H9 (cell line): Measurements from ENCODE around the gene MBTPS1. TPM values are rescaled to one million over a fixed set of nuclear protein-coding genes. Genes with fewer than 3 reads are reported as not detected.

Experiments used
- DNase-seq: peaks from one replicate; pipeline ENCODE4 v3.0.0-alpha.2; 2017
- H2AFZ ChIP-seq: one replicate; pipeline ENCODE4 v1.6.1; 2013; ENCODE audit warnings: mild to moderate bottlenecking, low read length, control low read depth, moderate library complexity
- H2AK5ac ChIP-seq: 2 replicates; pipeline ENCODE4 v1.6.1; 2013; ENCODE audit warnings: low read length, control low read depth, mixed read lengths; ENCODE audit not compliant: insufficient read length
- H2BK120ac ChIP-seq: one replicate; pipeline ENCODE4 v1.6.1; 2013; ENCODE audit warnings: low read depth, mild to moderate bottlenecking, low read length, control low read depth, inconsistent platforms; ENCODE audit not compliant: poor library complexity, severe bottlenecking
- H2BK12ac ChIP-seq: 2 replicates; pipeline ENCODE4 v1.6.1; 2013; ENCODE audit warnings: low read length, control low read depth, mixed read lengths, low read depth; ENCODE audit not compliant: insufficient read length
- H2BK15ac ChIP-seq: 2 replicates; pipeline ENCODE4 v1.6.1; 2013; ENCODE audit warnings: low read depth, low read length, control low read depth
- H2BK20ac ChIP-seq: one replicate; pipeline ENCODE4 v1.6.1; 2013; ENCODE audit warnings: low read depth, mild to moderate bottlenecking, low read length, control low read depth, inconsistent platforms; ENCODE audit not compliant: poor library complexity, severe bottlenecking
- H2BK5ac ChIP-seq: 2 replicates; pipeline ENCODE4 v1.6.1; 2013; ENCODE audit warnings: low read length, control low read depth, mixed read lengths; ENCODE audit not compliant: insufficient read length
- H3K14ac ChIP-seq: 2 replicates; pipeline ENCODE4 v1.6.1; 2013; ENCODE audit warnings: low read length, control low read depth; ENCODE audit not compliant: insufficient read depth
- H3K18ac ChIP-seq: 2 replicates; pipeline ENCODE4 v1.6.1; 2013; ENCODE audit warnings: low read depth, mild to moderate bottlenecking, mixed read lengths, low read length, control low read depth; ENCODE audit not compliant: insufficient read length
- H3K23ac ChIP-seq: 2 replicates; pipeline ENCODE4 v1.6.1; 2013; ENCODE audit warnings: low read length, control low read depth, mixed read lengths, low read depth; ENCODE audit not compliant: insufficient read length
- H3K23me2 ChIP-seq: 2 replicates; pipeline ENCODE4 v1.6.1; 2013; ENCODE audit warnings: low read depth, mild to moderate bottlenecking, mixed read lengths, low read length, control low read depth; ENCODE audit not compliant: insufficient read length, poor library complexity, severe bottlenecking
- H3K27ac ChIP-seq: 2 replicates; pipeline ENCODE4 v1.5.1; 2013; ENCODE audit warnings: low read length, control low read depth, mixed read lengths, low read depth; ENCODE audit not compliant: insufficient read length
- H3K27me3 ChIP-seq: 2 replicates; pipeline ENCODE4 v1.6.1; 2013; ENCODE audit warnings: low read length, control low read depth, inconsistent platforms; ENCODE audit not compliant: insufficient read depth
- H3K4ac ChIP-seq: 2 replicates; pipeline ENCODE4 v1.6.1; 2013; ENCODE audit warnings: low read depth, mild to moderate bottlenecking, control low read depth, inconsistent platforms, low read length, moderate library complexity
- H3K4me1 ChIP-seq: 2 replicates; pipeline ENCODE4 v1.6.1; 2013; ENCODE audit warnings: low read length, control low read depth, inconsistent platforms; ENCODE audit not compliant: insufficient read depth
- H3K4me2 ChIP-seq: 2 replicates; pipeline ENCODE4 v1.6.1; 2013; ENCODE audit warnings: low read length, control low read depth, mixed read lengths; ENCODE audit not compliant: insufficient read length, insufficient read depth
- H3K56ac ChIP-seq: 2 replicates; pipeline ENCODE4 v1.6.1; 2013; ENCODE audit warnings: low read depth, mild to moderate bottlenecking, mixed read lengths, low read length, control low read depth; ENCODE audit not compliant: insufficient read length
- H3K79me1 ChIP-seq: 2 replicates; pipeline ENCODE4 v1.6.1; 2013; ENCODE audit warnings: low read depth, mild to moderate bottlenecking, moderate library complexity, low read length, control low read depth, inconsistent platforms; ENCODE audit not compliant: insufficient read depth, poor library complexity, severe bottlenecking
- H3K79me2 ChIP-seq: 2 replicates; pipeline ENCODE4 v1.6.1; 2013; ENCODE audit warnings: low read length, control low read depth, inconsistent platforms; ENCODE audit not compliant: insufficient read depth
- H3K9ac ChIP-seq: 2 replicates; pipeline ENCODE4 v1.6.1; 2013; ENCODE audit warnings: low read length, control low read depth, mixed read lengths; ENCODE audit not compliant: insufficient read length; ENCODE audit errors: extremely low read depth
- H3K9me3 ChIP-seq: one replicate; pipeline ENCODE4 v1.6.1; 2013; ENCODE audit warnings: low read depth, low read length, inconsistent platforms; ENCODE audit not compliant: control insufficient read depth
- H3T11ph ChIP-seq: one replicate; pipeline ENCODE4 v1.6.1; 2013; ENCODE audit warnings: mild to moderate bottlenecking, low read length, control low read depth, inconsistent platforms
- H4K20me1 ChIP-seq: one replicate; pipeline ENCODE4 v1.6.1; 2013; ENCODE audit not compliant: control insufficient read depth, insufficient read length, insufficient read depth
- H4K5ac ChIP-seq: 2 replicates; pipeline ENCODE4 v1.6.1; 2013; ENCODE audit warnings: low read depth, mild to moderate bottlenecking, mixed read lengths, low read length, control low read depth; ENCODE audit not compliant: insufficient read length
- H4K8ac ChIP-seq: replicated peaks from 2 replicates; pipeline ENCODE4 v1.6.1; 2013; ENCODE audit warnings: low read length, control low read depth, mixed read lengths, low read depth; ENCODE audit not compliant: insufficient read length
- H4K91ac ChIP-seq: 2 replicates; pipeline ENCODE4 v1.6.1; 2013; ENCODE audit warnings: low read depth, mild to moderate bottlenecking, moderate library complexity, mixed read lengths, low read length, control low read depth; ENCODE audit not compliant: insufficient read length
- H3K27ac Mint-ChIP-seq, 3 experiments: 2 replicates in 2 of 3; 3 replicates in 1 of 3; pipeline ENCODE4 v1.8.0; 2020 to 2021; ENCODE audit warnings: mixed read lengths in 3 of 3, mild to moderate bottlenecking in 1 of 3, moderate library complexity in 1 of 3
- H3K27me3 Mint-ChIP-seq: 2 replicates; pipeline ENCODE4 v1.8.0; 2021; ENCODE audit warnings: low read depth, mild to moderate bottlenecking, moderate library complexity, mixed read lengths
- H3K36me3 Mint-ChIP-seq, 3 experiments: 2 replicates in 2 of 3; 3 replicates in 1 of 3; pipeline ENCODE4 v1.8.0; 2020 to 2021; ENCODE audit warnings: low read depth in 3 of 3, mixed read lengths in 3 of 3; ENCODE audit not compliant: insufficient read depth in 1 of 3
- H3K4me1 Mint-ChIP-seq, 2 experiments: 2 replicates each; pipeline ENCODE4 v1.8.0; 2020; ENCODE audit warnings: mixed read lengths in 2 of 2
- H3K4me3 Mint-ChIP-seq, 2 experiments: 2 replicates in 1 of 2; 3 replicates in 1 of 2; pipeline ENCODE4 v1.8.0; 2020 to 2021; ENCODE audit warnings: mild to moderate bottlenecking in 2 of 2, mixed read lengths in 2 of 2, moderate library complexity in 1 of 2
- H3K9me3 Mint-ChIP-seq, 2 experiments: 2 replicates in 1 of 2; 3 replicates in 1 of 2; pipeline ENCODE4 v1.8.0; 2020; ENCODE audit warnings: mild to moderate bottlenecking in 2 of 2, mixed read lengths in 2 of 2, moderate library complexity in 1 of 2
- CTCF ChIP-seq: fragments of 200-600 bp; sonication (generic); conservative IDR thresholded peaks from 3 replicates; pipeline ENCODE4 v1.8.0; 2021; ENCODE audit warnings: antibody characterized with exemption, mild to moderate bottlenecking
- WGBS: extraction: QIAGEN DNeasy Blood & Tissue Kit; methylation state at CpG from one replicate; pipeline ENCODE4 v1.1.7; 2013; ENCODE audit warnings: missing lambda C conversion rate, low lambda C conversion rate, mixed read lengths; ENCODE audit not compliant: insufficient read length; ENCODE audit errors: extremely low coverage; 5-methylcytosine and 5-hydroxymethylcytosine counted together
- total RNA-seq: library from RNA; stranded (reverse); gene quantifications from 2 replicates; pipeline ENCODE4 v1.2.1, GENCODE V29; 2021

Gene MBTPS1
- total RNA-seq, 1 experiment from 2014 or later: 48.7 TPM

GRCh38 chr16:84036131-84036530 is 80.6 kb downstream of the MBTPS1 start:
- no peak overlapping the region for H3K18ac ChIP-seq
- no peak overlapping the region for H3K23ac ChIP-seq
- TF ChIP-seq CTCF: no peak

More at GRCh38 chr16:84036131-84036530, 80.6 kb downstream of the MBTPS1 start:
- Histone ChIP-seq H3T11ph (no peak overlapping the region), H3K4me2 (no peak overlapping the region), H4K20me1 (no peaks in the 10 kb centered on the region), H3K4me1 (no peaks in the 10 kb centered on the region), H3K9me3 (no peaks in the 10 kb centered on the region), H4K91ac (no peak overlapping the region), H3K27me3 (no peaks in the 10 kb centered on the region), H3K79me2 (no peaks in the 10 kb centered on the region), H3K79me1 (no peaks in the 10 kb centered on the region), H3K14ac (no peak overlapping the region), H3K9ac (no peak overlapping the region), H2BK15ac (no peak overlapping the region), H2AFZ (no peak overlapping the region), H3K23me2 (no peaks in the 10 kb centered on the region), H2BK12ac (no peak overlapping the region), H3K27ac (no peak overlapping the region), H4K8ac (no peak overlapping the region), H2BK20ac (no peak overlapping the region), H3K4ac (no peak overlapping the region), H3K56ac (no peak overlapping the region), H2BK120ac (no peak overlapping the region), H2BK5ac (no peak overlapping the region), H2AK5ac (no peak overlapping the region), H4K5ac (no peak overlapping the region)
- Mint-ChIP-seq H3K27ac (peak overlapping the region in 1 of 3 experiments; percentile 35; a peak in 1 of 7 replicates), H3K9me3 (peaks cover 3 to 4% of the 10 kb centered on the region in 2 experiments), H3K27me3 (peaks cover 20% of the 10 kb centered on the region), H3K36me3 (peaks cover 0 to 4% (median 1%) of the 10 kb centered on the region in 3 experiments; a peak in 2 of 7 replicates), H3K4me3 (no peak overlapping the region), H3K4me1 (peaks cover 19 to 28% of the 10 kb centered on the region in 2 experiments)
- no peak for DNase-seq
- no CpG with 5 or more reads among the region's 3 CpGs for WGBS
